GM19455 (cell line): ENCODE results near the gene FNBP1L.

Experiments used
- ATAC-seq: cut with Tn5 transposase; IDR thresholded peaks from one replicate; pipeline ENCODE4 v1.9.1; 2021; ENCODE audit not compliant: unreplicated experiment

FNBP1L gene

DNA sequence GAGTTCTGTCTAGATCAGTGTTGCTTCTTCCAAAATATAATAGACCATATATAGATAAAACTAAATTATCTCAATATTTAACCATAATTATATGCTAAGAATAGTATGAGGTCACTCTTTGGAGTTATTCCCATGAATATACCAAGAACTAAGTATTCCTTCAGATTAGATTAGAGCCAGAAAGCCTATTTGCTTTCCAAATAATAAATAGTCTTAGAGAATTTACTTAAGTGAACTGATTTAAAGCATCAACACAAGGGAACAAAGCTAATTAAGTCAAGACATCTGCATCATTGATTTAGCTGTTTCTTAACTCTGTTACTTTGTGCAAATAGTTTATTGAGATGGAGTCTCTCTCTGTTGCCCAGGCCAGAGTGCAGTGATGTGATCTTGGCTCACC, 35.7 kb downstream of the FNBP1L start:
- ATAC-seq: no peak

GRCh38 chr1:93488207-93488606, 40.3 kb downstream of the FNBP1L start:
- no peak for ATAC-seq

- no peak for ATAC-seq
Observed at GRCh38 chr1:93489756-93490155, 41.8 kb downstream of the FNBP1L start.

DNA sequence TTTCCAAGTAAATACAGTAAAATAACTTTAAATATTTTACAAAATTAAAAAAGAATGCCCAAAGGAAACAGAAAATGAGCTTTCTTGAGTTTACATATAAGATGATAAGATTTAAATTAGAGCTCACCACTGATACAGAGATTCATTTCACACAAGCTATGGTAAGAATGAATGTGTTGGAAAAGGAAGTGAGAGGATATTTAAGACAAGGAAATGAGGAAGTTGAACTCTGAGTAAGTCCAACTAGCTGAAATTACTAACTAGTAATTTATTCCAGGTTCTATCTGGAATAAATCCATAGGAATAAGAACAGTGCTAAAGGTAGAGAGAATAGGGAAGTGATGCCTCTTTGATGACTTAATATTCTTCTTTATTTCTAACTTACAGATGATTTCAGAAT, 42.4 kb downstream of the FNBP1L start:
- ATAC-seq: no peak

DNA sequence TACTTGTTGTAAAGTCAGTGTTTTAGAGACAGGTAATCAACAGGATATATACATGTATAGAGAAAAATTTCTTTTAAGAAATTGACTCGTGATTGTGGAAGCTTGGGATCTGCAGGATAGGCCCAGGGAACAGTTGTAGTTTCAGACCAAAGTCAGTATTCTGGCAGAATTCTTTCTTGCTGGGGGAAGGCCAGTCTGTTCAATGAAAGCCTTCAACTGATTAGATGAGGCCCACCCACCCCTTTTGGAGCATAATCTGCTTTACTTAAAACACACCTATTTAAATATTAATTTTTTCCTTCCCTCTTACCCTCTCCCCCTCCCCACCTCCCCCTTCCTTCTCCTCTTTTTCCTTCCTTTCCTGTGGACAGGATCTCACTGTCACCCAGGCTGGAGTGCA, 48.0 kb downstream of the FNBP1L start:
- ATAC-seq: no peak

DNA sequence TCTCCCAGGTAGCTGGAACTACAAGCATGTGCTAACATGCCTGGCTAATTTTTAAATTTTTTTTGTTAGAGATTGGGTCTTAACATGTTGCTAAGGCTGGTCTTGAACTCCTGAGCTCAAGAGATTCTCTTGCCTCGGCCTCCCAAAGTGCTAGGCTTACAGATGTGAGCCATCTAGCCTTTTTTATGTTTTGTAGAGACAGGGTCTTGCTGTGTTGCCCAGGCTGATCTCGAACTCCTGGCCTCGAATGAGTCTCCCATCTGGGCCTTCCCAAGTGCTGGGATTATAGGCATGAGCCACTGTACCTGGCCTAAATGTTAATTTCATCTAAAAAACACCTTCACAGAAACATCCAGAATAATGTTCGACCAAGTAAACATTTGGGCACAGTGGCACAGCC, 48.6 kb downstream of the FNBP1L start:
- no peak for ATAC-seq

DNA sequence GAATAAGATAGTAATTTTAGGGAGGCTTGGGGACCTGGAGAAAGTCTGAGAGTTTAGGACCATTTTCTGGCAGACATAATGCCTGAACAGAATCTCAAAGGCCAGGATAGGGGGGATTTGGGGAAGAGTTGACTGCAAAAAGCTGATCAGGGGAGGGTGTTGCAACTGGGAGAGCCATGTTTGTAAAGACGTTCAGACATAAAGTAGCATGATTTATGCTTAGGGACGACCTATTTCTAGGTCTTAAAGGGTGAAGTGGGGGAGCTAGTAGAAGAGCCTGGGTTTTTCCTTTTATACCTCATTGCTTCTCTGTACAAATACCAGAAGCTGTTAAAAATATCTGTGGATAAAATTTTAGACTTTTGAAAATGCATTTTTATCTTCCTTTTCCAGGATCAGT, 51.2 kb downstream of the FNBP1L start:
- ATAC-seq: no peak

DNA sequence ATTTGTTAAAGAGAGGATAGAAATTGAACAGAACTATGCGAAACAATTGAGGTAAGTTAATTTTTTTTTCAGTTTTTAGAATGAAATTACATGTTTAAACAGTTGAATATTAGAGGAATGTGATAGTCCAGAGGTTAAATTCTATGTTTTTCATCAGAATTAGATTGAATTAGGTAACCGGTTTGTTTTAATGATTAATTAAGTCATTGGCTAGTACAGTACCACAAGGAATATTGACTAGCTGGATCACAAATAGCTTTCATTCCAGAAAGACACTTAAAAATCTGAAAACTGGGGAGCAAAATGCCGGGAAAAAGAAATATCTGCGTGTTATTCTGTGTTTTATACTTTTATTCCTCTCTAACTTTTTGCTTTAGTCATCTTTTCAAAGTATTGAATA, 51.6 kb downstream of the FNBP1L start:
- ATAC-seq: no peak

- no peak for ATAC-seq
Observed at GRCh38 chr1:93500275-93500674, 52.4 kb downstream of the FNBP1L start.

GRCh38 chr1:93501399-93501798, 53.5 kb downstream of the FNBP1L start:
- no peak for ATAC-seq

- ATAC-seq: no peak
Observed at GRCh38 chr1:93501829-93502369, 54.0 kb downstream of the FNBP1L start.

GRCh38 chr1:93502571-93502970, 54.7 kb downstream of the FNBP1L start:
- ATAC-seq: no peak

- no peak for ATAC-seq
Observed at GRCh38 chr1:93503163-93503562, 55.2 kb downstream of the FNBP1L start.

GRCh38 chr1:93503816-93504215, 55.9 kb downstream of the FNBP1L start:
- ATAC-seq: no peak

- no peak for ATAC-seq
Observed at GRCh38 chr1:93504247-93505033, 56.5 kb downstream of the FNBP1L start.

DNA sequence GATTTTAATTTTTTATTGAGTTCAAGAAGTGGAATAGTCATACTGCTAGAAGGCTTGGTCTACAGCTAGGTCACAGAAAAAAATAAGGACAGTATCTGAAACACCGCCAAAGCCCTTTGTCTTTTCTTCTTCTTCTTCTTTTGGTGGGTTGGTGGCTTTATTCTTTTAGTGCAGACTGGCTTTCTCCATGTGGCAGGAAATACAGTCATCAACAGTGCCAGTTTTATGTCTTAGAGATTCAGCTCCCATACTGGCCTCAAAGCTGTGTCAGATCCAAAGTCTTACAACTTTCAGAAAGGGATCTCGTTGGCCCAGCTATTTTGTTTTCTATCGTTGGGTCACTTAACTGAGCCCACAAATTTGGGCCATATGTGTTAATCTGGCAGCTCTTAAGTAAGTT, 58.2 kb downstream of the FNBP1L start:
- no peak for ATAC-seq

DNA sequence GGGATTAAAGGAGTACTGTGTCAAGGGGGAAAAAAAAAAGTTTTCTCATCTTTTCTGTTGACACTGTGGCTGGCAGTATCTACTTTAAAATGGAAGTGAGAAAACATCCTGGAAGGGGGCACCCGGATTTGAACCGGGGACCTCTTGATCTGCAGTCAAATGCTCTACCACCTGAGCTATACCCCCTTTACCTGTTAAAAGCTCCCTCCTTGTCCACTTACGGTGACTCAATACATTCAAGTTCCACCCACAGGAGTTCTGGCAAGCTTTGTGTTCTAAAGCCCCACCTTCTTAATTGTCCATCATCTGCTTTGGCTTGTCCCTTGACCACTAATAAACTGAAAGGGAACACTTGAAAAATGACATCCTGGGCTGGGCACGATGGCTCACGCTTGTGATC, 68.2 kb downstream of the FNBP1L start:
- no peak for ATAC-seq

DNA sequence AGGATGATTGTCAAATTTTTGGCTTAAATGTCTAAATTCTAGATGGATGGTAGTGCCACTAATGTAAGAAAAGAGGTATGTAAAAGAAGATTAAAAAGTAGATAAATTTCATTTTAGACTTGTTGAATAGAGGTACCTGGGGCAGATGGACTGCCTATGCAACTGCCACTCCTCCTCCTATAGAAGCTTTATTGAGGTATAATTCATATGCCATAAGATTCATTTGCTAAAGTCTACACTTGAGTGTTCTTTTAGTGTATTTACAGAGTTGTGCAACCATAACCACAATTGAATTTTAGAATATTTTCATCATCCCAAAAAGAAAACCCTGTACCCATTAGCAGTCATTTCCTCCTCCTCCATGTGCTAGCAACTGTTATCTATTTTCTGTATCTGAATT, 70.6 kb downstream of the FNBP1L start:
- no peak for ATAC-seq

DNA sequence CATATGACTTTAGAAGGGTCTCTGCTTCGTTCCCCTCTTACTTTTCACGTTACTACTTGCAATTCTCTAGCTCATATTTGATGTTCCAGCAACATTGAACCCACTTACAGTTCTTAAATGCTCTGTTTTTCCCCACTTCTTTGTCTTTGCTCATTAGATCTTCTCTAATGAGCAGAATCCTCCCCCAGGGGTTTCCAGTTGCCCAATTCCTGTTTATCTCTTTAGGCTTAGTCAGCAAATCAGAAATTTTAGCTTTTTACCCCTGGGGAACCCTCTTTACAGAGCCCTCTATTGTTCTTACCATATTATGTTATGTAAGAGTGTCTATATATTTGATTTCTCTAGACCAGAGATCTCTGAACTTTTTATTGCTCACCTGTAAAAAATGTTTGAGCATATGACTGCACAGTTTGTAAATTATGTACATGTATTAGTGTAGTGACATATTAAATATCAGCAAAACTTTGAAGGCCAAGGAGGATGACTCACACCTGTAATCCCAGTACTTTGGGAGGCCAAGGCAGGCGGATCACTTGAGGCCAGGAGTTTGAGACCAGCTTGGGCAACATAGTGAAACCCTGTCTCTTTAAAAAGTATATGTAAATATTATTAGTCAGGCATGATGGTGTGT, 71.4 kb downstream of the FNBP1L start:
- no peak for ATAC-seq

DNA sequence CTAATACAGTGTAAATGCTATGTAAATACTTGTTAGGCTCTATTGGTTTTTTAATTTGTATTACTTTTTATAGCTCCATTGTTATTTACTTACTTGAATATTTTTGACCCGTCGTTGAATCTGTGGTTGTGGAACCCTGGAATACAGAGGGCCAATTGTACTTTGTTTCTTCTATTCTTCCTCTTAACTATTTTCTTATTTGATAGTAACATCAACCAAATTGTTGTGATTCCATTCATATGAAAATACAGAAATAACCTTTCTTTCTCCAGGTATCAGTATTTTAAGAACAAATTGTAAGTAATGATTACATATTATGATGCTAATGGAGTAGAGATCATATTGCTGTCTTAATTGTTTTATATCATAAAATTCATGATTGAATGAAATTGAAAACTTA, 73.7 kb downstream of the FNBP1L start:
- ATAC-seq: no peak

- no peak for ATAC-seq
Observed at GRCh38 chr1:93522721-93523120, 74.8 kb downstream of the FNBP1L start.

- no peak for ATAC-seq
Observed at GRCh38 chr1:93525431-93525830, 77.5 kb downstream of the FNBP1L start.

DNA sequence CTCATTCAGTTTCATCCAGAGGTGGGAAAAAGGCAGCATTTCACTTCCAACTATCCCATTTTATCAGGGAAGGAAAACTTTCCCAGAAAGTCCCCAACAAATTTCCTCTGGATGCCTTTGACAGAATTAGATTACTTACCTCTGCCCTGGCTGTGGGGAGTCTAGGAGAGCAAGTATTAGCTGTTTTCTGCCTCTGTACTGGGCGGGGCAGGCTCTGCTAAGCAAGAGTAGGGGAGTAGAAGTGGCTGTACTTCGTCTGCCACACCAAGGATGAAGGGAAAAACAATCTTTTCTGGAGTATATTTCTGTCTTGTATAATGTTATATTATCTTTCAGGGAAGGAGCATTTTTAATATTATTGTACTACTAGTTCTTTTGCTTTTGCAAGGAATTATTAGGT, 78.5 kb downstream of the FNBP1L start:
- no peak for ATAC-seq
